Activated CD8-positive, alpha-beta T cell treated with anti-CD3 and anti-CD28 coated beads for 36 hours (primary cell): ENCODE results near the gene SMG6. TPM values are rescaled to one million over a fixed set of nuclear protein-coding genes. Genes with fewer than 3 reads are reported as not detected.

ENCODE experiments used
- ATAC-seq: fragments of 200-7000 bp; cut with Tn5 transposase; one replicate; pipeline ENCODE4 v1.10.0; 2021; ENCODE audit warnings: mild to moderate bottlenecking, moderate library complexity
- CTCF ChIA-PET: fragments of 350-600 bp; sonication (Branson Sonifier 250); formaldehyde crosslinking; loops from one replicate; lab custom pipeline; 2021; ENCODE audit warnings: antibody characterized with exemption; lab: Charles Lee
- POLR2A ChIA-PET: fragments of 350-600 bp; sonication (Branson Sonifier 250); formaldehyde crosslinking; loops from one replicate; lab custom pipeline; 2021; ENCODE audit warnings: antibody characterized with exemption; lab: Charles Lee
- DNase-seq: peaks from one replicate; pipeline ENCODE4 v3.0.0-alpha.2; 2020
- H3K27ac Mint-ChIP-seq: one replicate; pipeline ENCODE4 v1.8.0; 2021; ENCODE audit warnings: mild to moderate bottlenecking, mixed read lengths
- H3K27me3 Mint-ChIP-seq: one replicate; pipeline ENCODE4 v1.8.0; 2021; ENCODE audit warnings: mixed read lengths
- H3K36me3 Mint-ChIP-seq: one replicate; pipeline ENCODE4 v1.8.0; 2021; ENCODE audit warnings: low read depth, mixed read lengths
- H3K4me1 Mint-ChIP-seq: one replicate; pipeline ENCODE4 v1.8.0; 2021; ENCODE audit warnings: low read depth, mixed read lengths
- H3K4me3 Mint-ChIP-seq: one replicate; pipeline ENCODE4 v1.8.0; 2021; ENCODE audit warnings: mild to moderate bottlenecking, moderate library complexity, mixed read lengths
- H3K9me3 Mint-ChIP-seq: one replicate; pipeline ENCODE4 v1.8.0; 2021; ENCODE audit warnings: mixed read lengths
- CTCF ChIP-seq: fragments of 200-600 bp; IDR thresholded peaks from one replicate; pipeline ENCODE4 v1.8.0; 2022; ENCODE audit warnings: antibody characterized with exemption, mild to moderate bottlenecking
- intact Hi-C: fragments of 100-400 bp; cut with micrococcal nuclease; formaldehyde crosslinking; loops from one replicate; pipeline ENCODE4 v1.10.0; 2022
- total RNA-seq, 2 experiments: library from RNA; stranded (reverse); gene quantifications; one replicate each; pipeline ENCODE4 v1.2.3, GENCODE V29; 2021

Gene SMG6
- total RNA-seq, 2 experiments from 2014 or later = 39.6 to 40.4 TPM

GRCh38 chr17:2107506-2107905 lies 196.1 kb downstream of the SMG6 start:
- intact Hi-C loops = no loop called here
- peaks cover 17% of the 10 kb centered on the region for H3K4me1 Mint-ChIP-seq
- peaks cover 9% of the 10 kb centered on the region for H3K36me3 Mint-ChIP-seq
- H3K9me3 Mint-ChIP-seq = no peaks in the 10 kb centered on the region
- ATAC-seq = no peak
- H3K27ac Mint-ChIP-seq = no peak overlapping the region
- H3K4me3 Mint-ChIP-seq = no peak overlapping the region
- no peak for TF ChIP-seq CTCF
- H3K27me3 Mint-ChIP-seq = no peaks in the 10 kb centered on the region
- CTCF ChIA-PET = interaction anchor here (1.3 to 1.6 kb wide), 3 partner anchors 19 to 175 kb away, joined by 3 to 4 read pairs (median 3); no protein-coding TSS in a partner anchor
- POLR2A ChIA-PET = no interaction called here
- no peak for DNase-seq

GRCh38 chr17:2107050-2107449 lies 196.5 kb downstream of the SMG6 start:
- H3K27ac Mint-ChIP-seq = no peak overlapping the region
- peaks cover 9% of the 10 kb centered on the region for H3K36me3 Mint-ChIP-seq
- DNase-seq = no peak
- no peak for ATAC-seq
- no peaks in the 10 kb centered on the region for H3K9me3 Mint-ChIP-seq
- ChIA-PET POLR2A (no interaction called here), CTCF (interaction anchor here (1.3 to 1.6 kb wide), 3 partner anchors 19 to 176 kb away, joined by 3 to 4 read pairs (median 3); no protein-coding TSS in a partner anchor)
- TF ChIP-seq CTCF = no peak
- intact Hi-C loops = no loop called here
- no peak overlapping the region for H3K4me3 Mint-ChIP-seq
- no peaks in the 10 kb centered on the region for H3K27me3 Mint-ChIP-seq
- peaks cover 18% of the 10 kb centered on the region for H3K4me1 Mint-ChIP-seq

- peaks cover 12% of the 10 kb centered on the region for H3K36me3 Mint-ChIP-seq
- H3K9me3 Mint-ChIP-seq = no peaks in the 10 kb centered on the region
- ChIA-PET CTCF (interaction anchor here (0.9 to 1.6 kb wide), 3 partner anchors 18 to 309 kb away, joined by 3 read pairs; no protein-coding TSS in a partner anchor), POLR2A (no interaction called here)
- DNase-seq (no peak), ATAC-seq (no peak)
- H3K27ac Mint-ChIP-seq = no peak overlapping the region
- H3K4me1 Mint-ChIP-seq = peaks cover 23% of the 10 kb centered on the region
- H3K4me3 Mint-ChIP-seq = no peak overlapping the region
- intact Hi-C loops = no loop called here
- H3K27me3 Mint-ChIP-seq = no peaks in the 10 kb centered on the region
- no peak for TF ChIP-seq CTCF
Observed at GRCh38 chr17:2106308-2106955, 197.2 kb downstream of the SMG6 start.

GRCh38 chr17:2105663-2106062 lies 197.9 kb downstream of the SMG6 start:
- POLR2A ChIA-PET = interaction anchor here (0.6 to 1.1 kb wide), 2 partner anchors 12 to 44 kb away, joined by 3 read pairs; no protein-coding TSS in a partner anchor
- intact Hi-C loops = no loop called here
- DNase-seq (no peak), ATAC-seq (no peak)
- Mint-ChIP-seq H3K27me3 (no peaks in the 10 kb centered on the region), H3K27ac (no peak overlapping the region), H3K4me1 (peaks cover 28% of the 10 kb centered on the region), H3K36me3 (peaks cover 12% of the 10 kb centered on the region), H3K9me3 (no peaks in the 10 kb centered on the region), H3K4me3 (no peak overlapping the region)
- no peak for TF ChIP-seq CTCF
- CTCF ChIA-PET = interaction anchor here (0.9 to 1.7 kb wide), 2 partner anchors 139 to 310 kb away, joined by 3 to 5 read pairs; no protein-coding TSS in a partner anchor
